LNCAP (cell line): Measurements from ENCODE around the gene ZNF444.

Experiments
- TF ChIP-seq, protein P1 (sequence below): fragments of 450-650 bp; IDR thresholded peaks from 2 replicates; pipeline ENCODE4 v1.5.1; 2017; ENCODE audit warnings: mild to moderate bottlenecking

ZNF444 gene

DNA sequence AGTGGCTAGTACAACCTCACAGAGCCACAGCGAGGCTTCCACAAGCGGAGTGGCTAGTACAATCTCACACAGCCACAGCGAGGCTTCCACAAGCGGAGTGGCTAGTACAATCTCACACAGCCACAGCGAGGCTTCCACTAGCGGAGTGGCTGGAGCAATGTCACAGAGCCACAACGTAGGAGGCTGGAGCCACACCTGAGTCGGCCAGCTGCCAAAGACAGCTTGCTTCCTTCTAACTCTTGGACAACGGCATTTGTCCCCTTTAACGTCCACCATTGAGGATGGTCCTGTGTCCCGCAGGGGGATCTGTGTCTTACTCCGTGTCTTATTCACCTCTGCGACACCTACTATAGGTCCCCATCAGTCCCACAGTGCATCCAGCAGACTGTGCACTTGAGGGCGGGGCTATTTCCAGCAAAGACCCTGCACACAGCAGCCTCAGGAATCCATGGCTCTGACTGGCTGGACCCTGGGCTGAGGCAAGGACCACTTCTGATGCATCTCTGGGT, 23.7 kb upstream of the ZNF444 start:
- TF ChIP-seq, protein P1, sequence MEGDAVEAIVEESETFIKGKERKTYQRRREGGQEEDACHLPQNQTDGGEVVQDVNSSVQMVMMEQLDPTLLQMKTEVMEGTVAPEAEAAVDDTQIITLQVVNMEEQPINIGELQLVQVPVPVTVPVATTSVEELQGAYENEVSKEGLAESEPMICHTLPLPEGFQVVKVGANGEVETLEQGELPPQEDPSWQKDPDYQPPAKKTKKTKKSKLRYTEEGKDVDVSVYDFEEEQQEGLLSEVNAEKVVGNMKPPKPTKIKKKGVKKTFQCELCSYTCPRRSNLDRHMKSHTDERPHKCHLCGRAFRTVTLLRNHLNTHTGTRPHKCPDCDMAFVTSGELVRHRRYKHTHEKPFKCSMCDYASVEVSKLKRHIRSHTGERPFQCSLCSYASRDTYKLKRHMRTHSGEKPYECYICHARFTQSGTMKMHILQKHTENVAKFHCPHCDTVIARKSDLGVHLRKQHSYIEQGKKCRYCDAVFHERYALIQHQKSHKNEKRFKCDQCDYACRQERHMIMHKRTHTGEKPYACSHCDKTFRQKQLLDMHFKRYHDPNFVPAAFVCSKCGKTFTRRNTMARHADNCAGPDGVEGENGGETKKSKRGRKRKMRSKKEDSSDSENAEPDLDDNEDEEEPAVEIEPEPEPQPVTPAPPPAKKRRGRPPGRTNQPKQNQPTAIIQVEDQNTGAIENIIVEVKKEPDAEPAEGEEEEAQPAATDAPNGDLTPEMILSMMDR, result no peak

- TF ChIP-seq, protein P1, result no peak
These were observed 23.2 kb upstream of the ZNF444 start for GRCh38 chr19:56117889-56118288.

- TF ChIP-seq, protein P1, result no peak
These were observed 22.2 kb upstream of the ZNF444 start for GRCh38 chr19:56118666-56119581.

GRCh38 chr19:56119582-56119978, 21.5 kb upstream of the ZNF444 start:
- TF ChIP-seq, protein P1, result no peak

- TF ChIP-seq, protein P1, result no peak
These were observed 21.1 kb upstream of the ZNF444 start for GRCh38 chr19:56120002-56120370.

- TF ChIP-seq, protein P1, result no peak
These were observed 20.5 kb upstream of the ZNF444 start for GRCh38 chr19:56120371-56121179.
